ENCODE data around the gene USE1. TPM values are rescaled to one million over a fixed set of nuclear protein-coding genes. Genes with fewer than 3 reads are reported as not detected.

The USE1 gene
- total and polyA plus RNA-seq, 9 donors, result 15.8 to 50.3 (median 30.9) TPM

DNA sequence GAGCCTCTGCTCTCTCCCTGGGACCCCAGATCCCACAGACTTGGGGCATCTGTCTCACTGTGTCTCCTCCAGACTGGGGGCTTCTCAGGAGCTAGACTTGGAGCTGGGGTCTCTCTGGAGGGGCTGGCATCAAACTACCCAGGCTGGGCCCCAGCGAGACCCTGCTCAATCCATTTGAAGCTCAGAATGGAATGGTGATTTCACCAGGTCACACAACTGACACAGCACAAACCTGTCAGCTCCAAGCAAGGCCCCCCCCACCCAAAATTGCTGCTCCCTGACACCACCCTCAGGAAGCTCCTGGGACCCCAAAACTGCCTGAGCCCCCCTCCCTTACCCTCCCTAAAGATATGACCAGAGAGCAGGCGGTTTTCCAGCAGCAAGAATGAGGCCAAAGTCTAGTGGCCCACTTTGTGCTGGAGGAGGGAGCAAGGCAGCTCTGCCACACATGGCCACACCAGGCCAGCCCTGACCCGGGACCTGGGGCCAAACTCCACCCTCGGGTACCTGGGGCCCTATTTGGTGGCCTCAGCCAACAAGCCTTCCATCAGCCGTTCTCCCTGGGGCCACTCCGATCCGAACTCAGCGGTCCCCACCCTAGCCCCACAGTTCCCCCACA, 28.2 kb downstream of the USE1 start:
- Histone ChIP-seq H3K4me1 (ENCODE audit: insufficient read depth) (peaks cover 4% of the 10 kb centered on the region), H3K9me3 (no peaks in the 10 kb centered on the region), H3K27ac (peak overlapping the region in 1 of 2 donors; percentile 46), H3K27me3 (no peaks in the 10 kb centered on the region), H3K4me3 (peak overlapping the region; percentile 87), H3K36me3 (no peaks in the 10 kb centered on the region)
- WGBS, 3 donors, result 30 to 40% (median 40%) methylated on average over 6 to 8 of the region's 8 CpGs
- no peak for DNase-seq
- intact Hi-C loops (cut with DNase I), result no loop called here
- no peak for TF ChIP-seq POLR2A (IDR thresholded peaks at IDR 0.05)
- TF ChIP-seq EP300 (IDR thresholded peaks at IDR 0.05), result no peak
- TF ChIP-seq CTCF (IDR thresholded peaks at IDR 0.05), result no peak

GRCh38 chr19:17243830-17244617, 28.9 kb downstream of the USE1 start:
- peak; percentile 34 to 75 (median 59) for DNase-seq
- Histone ChIP-seq H3K4me1 (ENCODE audit: insufficient read depth) (peaks cover 4% of the 10 kb centered on the region), H3K27ac (peak overlapping the region; percentile 19 to 46), H3K4me3 (peak overlapping the region; percentile 87), H3K36me3 (no peaks in the 10 kb centered on the region), H3K27me3 (no peaks in the 10 kb centered on the region), H3K9me3 (no peaks in the 10 kb centered on the region)
- intact Hi-C loops (cut with DNase I), result no loop called here
- 1 to 14% (median 4%) methylated on average over 45 to 52 of the region's 52 CpGs for WGBS, 3 donors
- TF ChIP-seq POLR2A (IDR thresholded peaks at IDR 0.05), result no peak
- no peak for TF ChIP-seq CTCF (IDR thresholded peaks at IDR 0.05)
- no peak for TF ChIP-seq EP300 (IDR thresholded peaks at IDR 0.05)

DNA sequence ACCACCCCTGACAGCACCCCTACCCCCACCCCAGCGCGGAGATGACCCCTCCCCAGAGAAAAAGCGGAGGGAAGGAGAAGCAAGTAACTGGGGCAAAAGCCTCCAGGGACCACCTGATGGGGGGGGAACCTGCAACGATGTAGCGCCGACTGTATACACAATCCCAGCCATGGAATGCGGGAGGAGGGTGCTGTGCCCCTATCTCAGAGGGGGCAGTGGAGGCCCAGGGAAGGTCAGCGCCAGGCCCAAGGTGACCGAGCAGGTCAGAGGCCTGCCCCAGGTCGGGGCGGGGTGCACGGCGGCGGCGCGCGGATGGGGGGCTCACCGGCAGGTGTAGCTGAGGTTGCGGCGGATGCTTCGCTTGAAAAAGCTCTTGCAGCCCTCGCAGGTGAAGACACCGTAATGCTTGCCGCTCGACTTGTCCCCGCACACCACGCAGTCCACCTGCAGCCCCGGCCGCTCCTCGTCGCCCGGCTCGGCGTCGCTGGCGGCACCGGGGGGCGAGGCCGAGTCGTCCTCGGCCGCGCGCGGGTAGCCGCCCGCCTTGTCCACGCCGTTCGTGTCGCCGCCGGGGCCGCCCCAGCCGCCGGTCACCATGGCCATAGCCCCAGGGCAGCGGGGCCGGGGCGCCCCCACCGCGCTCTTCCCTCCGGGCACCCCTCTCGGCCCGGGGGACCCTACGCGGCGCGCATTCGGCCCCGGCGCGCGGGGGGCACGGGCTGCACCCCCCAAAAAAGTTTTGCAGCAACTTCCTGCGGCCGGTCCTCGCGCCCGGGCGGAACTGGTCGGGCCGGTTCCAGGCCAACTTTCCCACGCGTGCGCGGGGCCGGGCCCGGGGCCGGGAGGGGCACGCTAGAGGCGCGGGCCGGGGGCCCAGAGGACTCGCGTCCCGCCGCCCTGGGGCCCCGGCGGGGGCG, 29.7 kb downstream of the USE1 start:
- intact Hi-C loops (cut with DNase I), result no loop called here
- TF ChIP-seq CTCF (IDR thresholded peaks at IDR 0.05) (no peak), POLR2A (IDR thresholded peaks at IDR 0.05) (no peak), EP300 (IDR thresholded peaks at IDR 0.05) (no peak)
- peak; percentile 46 to 72 (median 59) for DNase-seq
- Histone ChIP-seq H3K4me1 (ENCODE audit: insufficient read depth) (peaks cover 4% of the 10 kb centered on the region), H3K27ac (peak overlapping the region; percentile 19 to 46), H3K36me3 (no peaks in the 10 kb centered on the region), H3K27me3 (no peaks in the 10 kb centered on the region), H3K9me3 (no peaks in the 10 kb centered on the region), H3K4me3 (peak overlapping the region; percentile 87)
- WGBS, 3 donors, result 0 to 1% (median 1%) methylated on average over 9 to 100 of the region's 100 CpGs

DNA sequence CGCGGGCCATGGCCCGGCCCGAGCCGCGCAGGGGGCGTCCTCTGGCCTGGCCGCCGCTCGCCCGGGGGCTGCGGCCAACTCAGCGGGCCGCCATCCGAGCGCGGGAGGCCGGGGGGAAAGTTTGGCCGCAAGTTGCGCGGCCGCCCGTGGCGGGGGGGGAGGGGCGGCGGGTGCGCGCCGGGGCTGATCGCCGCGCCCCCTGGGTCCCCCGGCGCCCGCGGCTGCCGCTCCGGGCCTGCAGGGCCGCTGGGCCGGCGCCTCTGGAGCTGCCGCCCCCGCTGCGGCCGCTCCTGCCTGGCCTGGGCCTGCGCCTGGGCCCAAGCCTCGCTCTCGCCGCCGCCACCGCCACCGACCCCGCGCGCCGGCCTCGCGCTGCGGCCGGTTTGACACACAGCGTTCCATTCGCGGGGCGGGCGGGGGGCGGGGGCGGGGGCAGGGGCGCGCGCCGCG, 30.4 kb downstream of the USE1 start, which contains the start of gene NR2F6:
NR2F6 (minus strand) TSS at position 385 of the 450 bp plus-strand sequence. CDS start 699 bp downstream, outside the sequence.
- no peaks in the 10 kb centered on the region for H3K27me3 ChIP-seq
- TF ChIP-seq CTCF (IDR thresholded peaks at IDR 0.05) (no peak), EP300 (IDR thresholded peaks at IDR 0.05) (no peak), POLR2A (IDR thresholded peaks at IDR 0.05) (no peak)
- no peaks in the 10 kb centered on the region for H3K9me3 ChIP-seq
- peak in 1 of 5 donors; percentile 35 for DNase-seq
- peaks cover 4% of the 10 kb centered on the region for H3K4me1 ChIP-seq (ENCODE audit: insufficient read depth)
- peak within 1 kb of the TSS; percentile 44 to 66 for H3K27ac ChIP-seq
- 0 to 2% (median 1%) methylated on average over 3 to 67 of the region's 72 CpGs for WGBS, 3 donors
- peak within 1 kb of the TSS; percentile 87 for H3K4me3 ChIP-seq
- no peaks in the 10 kb centered on the region for H3K36me3 ChIP-seq
- intact Hi-C loops (cut with DNase I), result no loop called here
